ENCODE results near the gene ZNF384. TPM values are rescaled to one million over a fixed set of nuclear protein-coding genes. Genes with fewer than 3 reads are reported as not detected.

Gene ZNF384
- total and polyA plus RNA-seq, 10 of the 15 experiments (the other 5 are each of a cell fraction or from before 2014, with no cell fraction given) = 0.46 to 81.5 (median 30.5) TPM

- TF ChIP-seq HCFC1 (IDR thresholded peaks at IDR 0.05; ENCODE audit: low read length) (no peak; the same call in 1 of the 2 replicates), STAT1 (conservative IDR thresholded peaks at IDR 0.05) (no peak), IRF4 (IDR thresholded peaks at IDR 0.05; ENCODE audit: low read depth, low read length) (no peak), NFXL1 (IDR thresholded peaks at IDR 0.05; ENCODE audit: borderline replicate concordance) (no peak), PAX5 (IDR thresholded peaks at IDR 0.05; ENCODE audit: borderline replicate concordance, low read depth, low read length) (no peak), NFIC (IDR thresholded peaks at IDR 0.05; ENCODE audit: low read depth, low read length) (no peak), MYB (IDR thresholded peaks at IDR 0.05; ENCODE audit: borderline replicate concordance, low read depth, low read length) (no peak), ZZZ3 (IDR thresholded peaks at IDR 0.05; ENCODE audit: control insufficient read depth, insufficient read length, low read depth) (no peak), MYC (IDR thresholded peaks at IDR 0.05; ENCODE audit: insufficient read depth, insufficient read length, insufficient replicate concordance, low read length, severe bottlenecking) (no peak), WRNIP1 (IDR thresholded peaks at IDR 0.05; ENCODE audit: borderline replicate concordance, low read depth, low read length) (no peak), PAX8 (IDR thresholded peaks at IDR 0.05) (no peak), CHD2 (IDR thresholded peaks at IDR 0.05; ENCODE audit: borderline replicate concordance, low read depth, low read length) (no peak), MEF2A (IDR thresholded peaks at IDR 0.05; ENCODE audit: insufficient read depth, low read depth, low read length) (no peak), CHD4 (IDR thresholded peaks at IDR 0.05) (no peak), EZH2 (IDR thresholded peaks at IDR 0.05; ENCODE audit: borderline replicate concordance, control insufficient read depth, low read depth, low read length) (no peak), E4F1 (IDR thresholded peaks at IDR 0.05; ENCODE audit: borderline replicate concordance, partially characterized antibody) (no peak), ZNF592 (IDR thresholded peaks at IDR 0.05) (no peak), POU2F2 (IDR thresholded peaks at IDR 0.05; ENCODE audit: borderline replicate concordance, low read depth, low read length) (no peak), BCL11A (IDR thresholded peaks at IDR 0.05; ENCODE audit: low read depth, low read length) (no peak), ATF3 (IDR thresholded peaks at IDR 0.05; ENCODE audit: borderline replicate concordance, extremely low read depth, low read depth, low read length) (no peak), SMAD5 (IDR thresholded peaks at IDR 0.05; ENCODE audit: low read depth) (no peak), RBBP5 (conservative IDR thresholded peaks at IDR 0.05) (no peak), BRCA1 (IDR thresholded peaks at IDR 0.05; ENCODE audit: low read depth, low read length) (no peak), ZNF622 (IDR thresholded peaks at IDR 0.05) (no peak), PKNOX1 (IDR thresholded peaks at IDR 0.05) (no peak), SREBF1 (IDR thresholded peaks at IDR 0.05; ENCODE audit: low read length) (0 out of 2 replicates have a peak, but pooled peaks have one; percentile 1)
Observed at GRCh38 chr12:6688543-6688998, 604 bp downstream of the ZNF384 start (continued).
